MM.1S (cell line): ENCODE measurements around the gene SEMA6B.
A peak's percentile ranks its signal among the peaks of the same experiment; 100 is the strongest.

Experiments used
- DNase-seq: peaks from one replicate; pipeline ENCODE4 v3.0.0-alpha.2; 2015
- H2AFZ ChIP-seq: fragments of 300-600 bp; sonication (generic); 2 replicates; pipeline ENCODE4 v1.6.0; 2016; ENCODE audit warnings: antibody characterized with exemption, low read length
- H3F3A ChIP-seq: fragments of 300-600 bp; sonication (generic); 2 replicates; pipeline ENCODE4 v1.6.1; 2016; ENCODE audit warnings: mild to moderate bottlenecking, antibody characterized with exemption, low read length, moderate library complexity, mixed read lengths; ENCODE audit not compliant: insufficient read depth
- H3K27ac ChIP-seq: fragments of 300-600 bp; sonication (generic); 2 replicates; pipeline ENCODE4 v1.5.1; 2016; ENCODE audit warnings: mild to moderate bottlenecking, low read length
- H3K27me3 ChIP-seq: fragments of 300-600 bp; sonication (generic); replicated peaks from 2 replicates; pipeline ENCODE4 v1.6.0; 2016; ENCODE audit warnings: low read length; ENCODE audit not compliant: insufficient read depth
- H3K36me3 ChIP-seq: fragments of 300-600 bp; sonication (generic); replicated peaks from 2 replicates; pipeline ENCODE4 v1.6.1; 2016; ENCODE audit warnings: mild to moderate bottlenecking, low read length, mixed read lengths; ENCODE audit not compliant: insufficient read depth
- H3K4me1 ChIP-seq: fragments of 300-600 bp; sonication (generic); 2 replicates; pipeline ENCODE4 v1.6.1; 2016; ENCODE audit warnings: low read length, mixed read lengths
- H3K4me2 ChIP-seq: fragments of 300-600 bp; sonication (generic); 2 replicates; pipeline ENCODE4 v1.6.0; 2016; ENCODE audit warnings: low read depth, low read length
- H3K4me3 ChIP-seq: fragments of 300-600 bp; sonication (generic); 2 replicates; pipeline ENCODE4 v1.5.1; 2016; ENCODE audit warnings: low read length, mixed read lengths
- H3K79me2 ChIP-seq: fragments of 300-600 bp; sonication (generic); 2 replicates; pipeline ENCODE4 v1.6.1; 2016; ENCODE audit warnings: mixed run types, low read length, mixed read lengths
- H3K9ac ChIP-seq: fragments of 300-600 bp; sonication (generic); 2 replicates; pipeline ENCODE4 v1.6.1; 2016; ENCODE audit warnings: low read length, mixed read lengths
- H3K9me2 ChIP-seq: fragments of 300-600 bp; sonication (generic); replicated peaks from 2 replicates; pipeline ENCODE4 v1.6.1; 2016; ENCODE audit warnings: mild to moderate bottlenecking, low read length, mixed read lengths; ENCODE audit not compliant: insufficient read depth
- H3K9me3 ChIP-seq: fragments of 300-600 bp; sonication (generic); replicated peaks from 2 replicates; pipeline ENCODE4 v1.6.1; 2016; ENCODE audit warnings: mild to moderate bottlenecking, low read length, mixed read lengths; ENCODE audit not compliant: insufficient read depth
- H4K20me1 ChIP-seq: fragments of 300-600 bp; sonication (generic); 2 replicates; pipeline ENCODE4 v1.6.1; 2016; ENCODE audit warnings: mild to moderate bottlenecking, low read length, moderate library complexity, mixed read lengths; ENCODE audit not compliant: insufficient read depth
- EZH2 ChIP-seq: fragments of 300-600 bp; sonication (generic); optimal IDR thresholded peaks from 2 replicates; pipeline ENCODE3; 2017; ENCODE audit warnings: low read depth, mild to moderate bottlenecking, antibody characterized with exemption, low read length, mixed read lengths
- EZH2phosphoT487 ChIP-seq: fragments of 300-600 bp; sonication (generic); IDR thresholded peaks from 2 replicates; pipeline ENCODE4 v1.6.1; 2018; ENCODE audit warnings: antibody characterized with exemption, low read length
- TF ChIP-seq, protein P1 (sequence below): fragments of 300-600 bp; sonication (generic); IDR thresholded peaks from 2 replicates; pipeline ENCODE4 v1.5.1; 2016; ENCODE audit warnings: antibody characterized with exemption, low read length, mixed read lengths

The SEMA6B gene

GRCh38 chr19:4570402-4570801, 10.9 kb upstream of the SEMA6B start:
- H3K79me2 ChIP-seq, result no peaks in the 10 kb centered on the region

DNA sequence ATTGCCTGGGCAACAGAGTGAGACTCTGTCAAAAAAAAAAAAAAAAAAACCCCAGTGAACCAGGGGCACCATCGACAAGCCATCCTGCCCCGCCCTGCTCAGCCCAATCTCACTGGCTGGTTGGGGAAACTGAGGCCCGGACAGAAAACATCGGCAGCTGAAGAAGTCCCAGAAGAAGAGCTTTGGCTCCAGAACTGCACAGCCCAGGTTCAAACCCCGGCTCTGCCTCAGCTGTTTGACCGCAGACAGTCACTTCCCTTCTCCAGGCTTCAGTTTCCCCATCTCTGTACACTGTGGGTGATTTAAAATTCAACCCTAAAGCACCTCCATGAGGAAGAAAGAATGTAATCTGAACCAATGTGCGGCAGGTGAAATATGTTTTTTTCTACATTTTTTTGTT, 9.4 kb upstream of the SEMA6B start:
- Histone ChIP-seq H3K4me3 (no peak overlapping the region), H3K9me2 (no peaks in the 10 kb centered on the region), H3K79me2 (no peaks in the 10 kb centered on the region), H3K9me3 (no peaks in the 10 kb centered on the region), H3K36me3 (no peaks in the 10 kb centered on the region), H3K4me1 (no peaks in the 10 kb centered on the region), H3K4me2 (no peak overlapping the region), H2AFZ (no peak overlapping the region), H3K27me3 (peaks cover 90% of the 10 kb centered on the region), H3F3A (no peaks in the 10 kb centered on the region), H3K27ac (no peak overlapping the region), H4K20me1 (no peaks in the 10 kb centered on the region), H3K9ac (no peak overlapping the region)
- TF ChIP-seq EZH2, result no peak
- TF ChIP-seq, protein P1, sequence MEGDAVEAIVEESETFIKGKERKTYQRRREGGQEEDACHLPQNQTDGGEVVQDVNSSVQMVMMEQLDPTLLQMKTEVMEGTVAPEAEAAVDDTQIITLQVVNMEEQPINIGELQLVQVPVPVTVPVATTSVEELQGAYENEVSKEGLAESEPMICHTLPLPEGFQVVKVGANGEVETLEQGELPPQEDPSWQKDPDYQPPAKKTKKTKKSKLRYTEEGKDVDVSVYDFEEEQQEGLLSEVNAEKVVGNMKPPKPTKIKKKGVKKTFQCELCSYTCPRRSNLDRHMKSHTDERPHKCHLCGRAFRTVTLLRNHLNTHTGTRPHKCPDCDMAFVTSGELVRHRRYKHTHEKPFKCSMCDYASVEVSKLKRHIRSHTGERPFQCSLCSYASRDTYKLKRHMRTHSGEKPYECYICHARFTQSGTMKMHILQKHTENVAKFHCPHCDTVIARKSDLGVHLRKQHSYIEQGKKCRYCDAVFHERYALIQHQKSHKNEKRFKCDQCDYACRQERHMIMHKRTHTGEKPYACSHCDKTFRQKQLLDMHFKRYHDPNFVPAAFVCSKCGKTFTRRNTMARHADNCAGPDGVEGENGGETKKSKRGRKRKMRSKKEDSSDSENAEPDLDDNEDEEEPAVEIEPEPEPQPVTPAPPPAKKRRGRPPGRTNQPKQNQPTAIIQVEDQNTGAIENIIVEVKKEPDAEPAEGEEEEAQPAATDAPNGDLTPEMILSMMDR, result no peak
- no peak for TF ChIP-seq EZH2phosphoT487
- no peak for DNase-seq

More at GRCh38 chr19:4570402-4570801, 10.9 kb upstream of the SEMA6B start:
- Histone ChIP-seq H4K20me1 (no peaks in the 10 kb centered on the region), H2AFZ (no peak overlapping the region), H3K9me2 (no peaks in the 10 kb centered on the region), H3K4me1 (no peaks in the 10 kb centered on the region), H3K27me3 (peaks cover 90% of the 10 kb centered on the region), H3K4me3 (no peak overlapping the region), H3K36me3 (no peaks in the 10 kb centered on the region), H3F3A (no peaks in the 10 kb centered on the region), H3K9me3 (no peaks in the 10 kb centered on the region), H3K27ac (no peak overlapping the region), H3K4me2 (no peak overlapping the region), H3K9ac (no peak overlapping the region)
- DNase-seq, result no peak
- no peak for TF ChIP-seq EZH2phosphoT487
- TF ChIP-seq, protein P1, result no peak
- no peak for TF ChIP-seq EZH2

- H3K9me2 ChIP-seq, result no peaks in the 10 kb centered on the region
- peak; percentile 37 for DNase-seq
- no peak overlapping the region for H2AFZ ChIP-seq
- no peaks in the 10 kb centered on the region for H3K79me2 ChIP-seq
- TF ChIP-seq, protein P1, result peak; percentile 85
- no peak for TF ChIP-seq EZH2phosphoT487
- no peaks in the 10 kb centered on the region for H3K36me3 ChIP-seq
- no peak overlapping the region for H3K4me2 ChIP-seq
- H3K9ac ChIP-seq, result no peak overlapping the region
- H3K27ac ChIP-seq, result no peak overlapping the region
- H3K27me3 ChIP-seq, result peaks cover 85% of the 10 kb centered on the region
- no peaks in the 10 kb centered on the region for H4K20me1 ChIP-seq
- H3K4me3 ChIP-seq, result no peak overlapping the region
- H3K4me1 ChIP-seq, result no peaks in the 10 kb centered on the region
- no peaks in the 10 kb centered on the region for H3K9me3 ChIP-seq
- no peaks in the 10 kb centered on the region for H3F3A ChIP-seq
Observed at GRCh38 chr19:4567584-4568071, 8.1 kb upstream of the SEMA6B start.
